Naive thymus-derived CD4-positive, alpha-beta T cell (primary cell): ENCODE measurements around the gene C14orf132. TPM values are rescaled to one million over a fixed set of nuclear protein-coding genes. Genes with fewer than 3 reads are reported as not detected.
A peak's percentile ranks its signal among the peaks of the same experiment; 100 is the strongest.

ENCODE experiments used
- ATAC-seq: fragments of 150-1000 bp; cut with Tn5 transposase; 2 replicates; pipeline ENCODE4 v1.10.0; 2021; ENCODE audit warnings: mild to moderate bottlenecking, moderate library complexity
- CTCF ChIA-PET: fragments of 350-600 bp; sonication (Branson Sonifier 250); formaldehyde crosslinking; loops from one replicate; lab custom pipeline; 2021; ENCODE audit warnings: antibody characterized with exemption; lab: Charles Lee
- POLR2A ChIA-PET: fragments of 350-600 bp; sonication (Branson Sonifier 250); formaldehyde crosslinking; loops from one replicate; lab custom pipeline; 2021; ENCODE audit warnings: antibody characterized with exemption, inconsistent platforms; lab: Charles Lee
- DNase-seq, 9 donors: peaks; one replicate each; pipeline versions ENCODE4 v3.0.0 to v3.0.0-alpha.2; 2020 to 2022; ENCODE audit warnings: mixed read lengths in 1 of 9
- H3K27ac ChIP-seq: one replicate; pipeline ENCODE4 v1.7.0; 2013; ENCODE audit warnings: mild to moderate bottlenecking, low read depth, low read length, moderate library complexity
- H3K27me3 ChIP-seq, 2 donors: one replicate each; pipeline ENCODE4 v1.7.0; 2013; ENCODE audit warnings: low read length in 2 of 2, mild to moderate bottlenecking in 2 of 2, moderate library complexity in 2 of 2; ENCODE audit not compliant: control insufficient read depth in 2 of 2, insufficient read depth in 2 of 2
- H3K36me3 ChIP-seq, 3 experiments: 1 replicate in 2 of 3; 2 replicates in 1 of 3; pipeline ENCODE4 v1.7.0; 2013; ENCODE audit warnings: low read length in 3 of 3, mild to moderate bottlenecking in 3 of 3, moderate library complexity in 1 of 3; ENCODE audit not compliant: insufficient read depth in 3 of 3, control insufficient read depth in 2 of 3
- H3K4me1 ChIP-seq, 2 donors: one replicate each; pipeline ENCODE4 v1.7.0; 2013; ENCODE audit warnings: low read length in 2 of 2, mild to moderate bottlenecking in 2 of 2, moderate library complexity in 1 of 2; ENCODE audit not compliant: control insufficient read depth in 2 of 2, insufficient read depth in 2 of 2
- H3K4me3 ChIP-seq: 2 replicates; pipeline ENCODE4 v1.7.0; 2013; ENCODE audit warnings: mild to moderate bottlenecking, low read length
- H3K9me3 ChIP-seq, 3 experiments: 1 replicate in 2 of 3; 2 replicates in 1 of 3; pipeline ENCODE4 v1.7.0; 2013; ENCODE audit warnings: low read length in 3 of 3; ENCODE audit not compliant: control insufficient read depth in 2 of 3
- H3K27ac Mint-ChIP-seq, 9 donors: one replicate each; pipeline ENCODE4 v1.8.0; 2020 to 2022; ENCODE audit warnings: mixed read lengths in 9 of 9, mild to moderate bottlenecking in 8 of 9, moderate library complexity in 5 of 9, inconsistent platforms in 2 of 9
- H3K27me3 Mint-ChIP-seq, 5 donors: one replicate each; pipeline ENCODE4 v1.8.0; 2021 to 2022; ENCODE audit warnings: mixed read lengths in 5 of 5, mild to moderate bottlenecking in 1 of 5
- H3K36me3 Mint-ChIP-seq, 5 donors: one replicate each; pipeline ENCODE4 v1.8.0; 2020 to 2022; ENCODE audit warnings: mixed read lengths in 5 of 5, mild to moderate bottlenecking in 3 of 5, inconsistent platforms in 1 of 5
- H3K4me1 Mint-ChIP-seq, 7 donors: one replicate each; pipeline ENCODE4 v1.8.0; 2020 to 2022; ENCODE audit warnings: mixed read lengths in 7 of 7, mild to moderate bottlenecking in 3 of 7, inconsistent platforms in 1 of 7
- H3K4me3 Mint-ChIP-seq, 10 donors: one replicate each; pipeline ENCODE4 v1.8.0; 2020 to 2022; ENCODE audit warnings: mild to moderate bottlenecking in 10 of 10, mixed read lengths in 10 of 10, moderate library complexity in 6 of 10, inconsistent platforms in 2 of 10
- H3K9me3 Mint-ChIP-seq, 11 donors: one replicate each; pipeline ENCODE4 v1.8.0; 2020 to 2022; ENCODE audit warnings: mixed read lengths in 11 of 11, mild to moderate bottlenecking in 4 of 11, inconsistent platforms in 1 of 11, moderate library complexity in 1 of 11
- intact Hi-C, 2 donors: fragments of 100-400 bp; cut with micrococcal nuclease; formaldehyde crosslinking; loops; one replicate each; pipeline ENCODE4 v1.15.1; 2023
- polyA plus RNA-seq, 2 donors: library from polyadenylated mRNA; unstranded; fragments of 300-500 nt; fragmentation: Illumina TruSeq; gene quantifications; one replicate each; pipeline ENCODE4 v1.2.3, GENCODE V29; 2021
- total RNA-seq, 6 experiments: library from RNA in 5 of 6; stranded (reverse) in 5 of 6; gene quantifications; 1 replicate in 5 of 6; 2 replicates in 1 of 6; pipeline ENCODE4 v1.2.3 and lab custom pipeline; 2021 to 2026

Gene C14orf132
- total and polyA plus RNA-seq, 7 experiments from 2014 or later: 0.41 to 22.9 (median 7.2) TPM

GRCh38 chr14:96084796-96085195 lies 45.6 kb downstream of the C14orf132 start:
- CTCF ChIA-PET: no interaction called here
- Histone ChIP-seq H3K27me3 (no peaks in the 10 kb centered on the region), H3K36me3 (no peaks in the 10 kb centered on the region), H3K4me3 (no peak overlapping the region), H3K9me3 (no peaks in the 10 kb centered on the region), H3K4me1 (no peaks in the 10 kb centered on the region), H3K27ac (no peak overlapping the region)
- ATAC-seq (no peak), DNase-seq (no peak)
- Mint-ChIP-seq H3K9me3 (no peaks in the 10 kb centered on the region), H3K27me3 (no peaks in the 10 kb centered on the region), H3K4me3 (no peak overlapping the region), H3K4me1 (no peaks in the 10 kb centered on the region), H3K27ac (no peak overlapping the region), H3K36me3 (peaks cover 0 to 24% (median 0%) of the 10 kb centered on the region in 5 donors)
- POLR2A ChIA-PET: no interaction called here
- intact Hi-C loops: no loop called here

- no peak for ATAC-seq
Measured at GRCh38 chr14:96085369-96085768, 46.2 kb downstream of the C14orf132 start.

GRCh38 chr14:96086032-96086431 lies 46.9 kb downstream of the C14orf132 start:
- ChIA-PET POLR2A (no interaction called here), CTCF (no interaction called here)
- H3K27me3 ChIP-seq: no peaks in the 10 kb centered on the region
- intact Hi-C loops: no loop called here
- no peak overlapping the region for H3K4me3 Mint-ChIP-seq
- H3K4me1 Mint-ChIP-seq: no peaks in the 10 kb centered on the region
- no peaks in the 10 kb centered on the region for H3K9me3 Mint-ChIP-seq
- no peak for DNase-seq
- H3K27ac Mint-ChIP-seq: no peak overlapping the region
- H3K9me3 ChIP-seq: no peaks in the 10 kb centered on the region
- no peak overlapping the region for H3K27ac ChIP-seq
- H3K36me3 Mint-ChIP-seq: peaks cover 0 to 19% (median 0%) of the 10 kb centered on the region in 5 donors
- H3K27me3 Mint-ChIP-seq: no peaks in the 10 kb centered on the region
- H3K4me1 ChIP-seq: no peaks in the 10 kb centered on the region
- ATAC-seq: no peak
- no peaks in the 10 kb centered on the region for H3K36me3 ChIP-seq
- H3K4me3 ChIP-seq: no peak overlapping the region

More at GRCh38 chr14:96085369-96085768, 46.2 kb downstream of the C14orf132 start:
- ChIA-PET POLR2A (no interaction called here), CTCF (no interaction called here)
- no peak for DNase-seq
- H3K27me3 ChIP-seq: no peaks in the 10 kb centered on the region
- no peak overlapping the region for H3K4me3 ChIP-seq
- peaks cover 0 to 19% (median 0%) of the 10 kb centered on the region in 5 donors for H3K36me3 Mint-ChIP-seq
- no peak overlapping the region for H3K4me3 Mint-ChIP-seq
- intact Hi-C loops: no loop called here
- no peaks in the 10 kb centered on the region for H3K27me3 Mint-ChIP-seq
- H3K4me1 Mint-ChIP-seq: no peaks in the 10 kb centered on the region
- H3K27ac Mint-ChIP-seq: peak overlapping the region in 1 of 9 donors; percentile 41
- H3K9me3 ChIP-seq: no peaks in the 10 kb centered on the region
- no peak overlapping the region for H3K27ac ChIP-seq
- no peaks in the 10 kb centered on the region for H3K36me3 ChIP-seq
- no peaks in the 10 kb centered on the region for H3K9me3 Mint-ChIP-seq
- H3K4me1 ChIP-seq: no peaks in the 10 kb centered on the region

- Histone ChIP-seq H3K27me3 (no peaks in the 10 kb centered on the region), H3K4me3 (no peak overlapping the region), H3K9me3 (no peaks in the 10 kb centered on the region), H3K27ac (no peak overlapping the region), H3K4me1 (no peaks in the 10 kb centered on the region), H3K36me3 (no peaks in the 10 kb centered on the region)
- CTCF ChIA-PET: no interaction called here
- Mint-ChIP-seq H3K4me1 (no peaks in the 10 kb centered on the region), H3K27me3 (no peaks in the 10 kb centered on the region), H3K36me3 (peaks cover 0 to 19% (median 0%) of the 10 kb centered on the region in 5 donors), H3K27ac (no peak overlapping the region), H3K9me3 (no peaks in the 10 kb centered on the region), H3K4me3 (no peak overlapping the region)
- DNase-seq (no peak), ATAC-seq (no peak)
- intact Hi-C loops: no loop called here
- POLR2A ChIA-PET: no interaction called here
Measured at GRCh38 chr14:96086574-96087077, 47.5 kb downstream of the C14orf132 start.

DNA sequence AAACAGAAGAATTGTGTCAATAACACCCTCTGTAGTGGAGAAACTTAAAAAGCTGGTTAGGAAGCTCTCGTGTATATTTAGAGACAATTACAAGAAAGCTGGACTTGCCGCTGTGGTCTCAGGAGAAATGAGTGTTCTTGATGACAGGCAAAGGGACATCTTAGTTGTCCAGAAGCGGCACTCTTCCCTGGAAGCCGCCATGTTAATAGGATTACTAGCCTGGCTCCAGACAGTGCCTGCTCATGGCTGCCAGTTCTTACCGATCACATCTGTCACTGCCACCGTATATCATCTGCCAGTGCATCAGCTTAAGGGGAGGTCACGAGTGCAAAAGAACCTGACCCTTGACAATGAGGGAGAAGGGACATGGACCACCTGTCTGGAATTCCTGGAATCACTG lies 48.9 kb downstream of the C14orf132 start:
- H3K27ac ChIP-seq: no peak overlapping the region
- Mint-ChIP-seq H3K27ac (peak overlapping the region in 1 of 9 donors; percentile 26), H3K27me3 (no peaks in the 10 kb centered on the region), H3K4me1 (no peaks in the 10 kb centered on the region), H3K9me3 (no peaks in the 10 kb centered on the region), H3K36me3 (peaks cover 0 to 12% (median 0%) of the 10 kb centered on the region in 5 donors), H3K4me3 (no peak overlapping the region)
- POLR2A ChIA-PET: no interaction called here
- intact Hi-C loops: no loop called here
- no peak for DNase-seq
- H3K36me3 ChIP-seq: no peaks in the 10 kb centered on the region
- no peak overlapping the region for H3K4me3 ChIP-seq
- no peaks in the 10 kb centered on the region for H3K27me3 ChIP-seq
- CTCF ChIA-PET: no interaction called here
- H3K9me3 ChIP-seq: no peaks in the 10 kb centered on the region
- H3K4me1 ChIP-seq: no peaks in the 10 kb centered on the region
- no peak for ATAC-seq

DNA sequence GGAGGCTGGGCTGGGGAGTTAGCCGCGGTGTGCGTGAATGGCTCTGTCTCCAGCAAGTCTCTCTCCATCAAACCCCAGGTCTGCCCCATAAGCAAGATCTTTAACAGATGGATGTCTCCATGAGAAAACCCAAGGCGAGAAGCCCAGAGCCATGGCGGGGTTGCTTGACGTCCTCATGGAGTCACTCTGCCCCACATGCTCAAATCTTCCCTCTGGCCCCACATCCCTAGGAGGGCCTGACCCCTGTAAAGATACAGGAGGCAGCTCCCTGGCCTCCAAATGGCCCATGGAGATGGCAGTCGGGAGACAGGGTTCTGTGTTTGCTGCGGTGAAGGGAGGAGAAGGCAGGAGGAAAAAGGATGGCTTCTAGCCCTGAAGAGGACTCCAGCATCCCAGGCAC lies 49.3 kb downstream of the C14orf132 start:
- no peaks in the 10 kb centered on the region for H3K9me3 Mint-ChIP-seq
- ATAC-seq (no peak), DNase-seq (no peak)
- H3K9me3 ChIP-seq: no peaks in the 10 kb centered on the region
- no peaks in the 10 kb centered on the region for H3K4me1 Mint-ChIP-seq
- H3K27ac ChIP-seq: no peak overlapping the region
- H3K36me3 Mint-ChIP-seq: peaks cover 0 to 10% (median 0%) of the 10 kb centered on the region in 5 donors
- POLR2A ChIA-PET: no interaction called here
- intact Hi-C loops: no loop called here
- peak overlapping the region in 1 of 9 donors; percentile 26 for H3K27ac Mint-ChIP-seq
- no peaks in the 10 kb centered on the region for H3K4me1 ChIP-seq
- no peak overlapping the region for H3K4me3 ChIP-seq
- no peaks in the 10 kb centered on the region for H3K27me3 Mint-ChIP-seq
- H3K27me3 ChIP-seq: no peaks in the 10 kb centered on the region
- H3K4me3 Mint-ChIP-seq: no peak overlapping the region
- H3K36me3 ChIP-seq: no peaks in the 10 kb centered on the region
- CTCF ChIA-PET: no interaction called here

DNA sequence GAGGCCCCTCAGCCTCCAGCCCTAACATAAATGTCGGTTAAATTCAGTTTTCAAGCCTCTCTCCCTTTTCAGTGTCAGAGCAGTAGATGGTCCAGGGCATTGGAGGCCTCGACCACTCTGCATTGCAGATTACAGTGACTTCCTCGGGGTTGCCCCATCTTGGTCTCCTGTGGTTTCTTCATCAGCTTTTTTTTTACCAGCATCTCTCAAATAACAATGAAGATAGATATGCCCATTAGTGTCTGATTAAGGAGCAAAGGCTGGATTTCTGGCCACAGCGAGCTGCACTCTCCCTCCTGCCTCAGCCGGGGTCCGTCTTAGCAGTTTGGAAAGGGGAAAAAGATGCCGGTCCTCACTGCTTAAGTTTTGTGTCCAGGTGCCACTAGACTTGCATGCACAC lies 49.7 kb downstream of the C14orf132 start:
- Histone ChIP-seq H3K9me3 (no peaks in the 10 kb centered on the region), H3K4me1 (no peaks in the 10 kb centered on the region), H3K27me3 (no peaks in the 10 kb centered on the region), H3K4me3 (no peak overlapping the region), H3K27ac (no peak overlapping the region), H3K36me3 (no peaks in the 10 kb centered on the region)
- Mint-ChIP-seq H3K36me3 (peaks cover 0 to 10% (median 0%) of the 10 kb centered on the region in 5 donors), H3K27ac (no peak overlapping the region), H3K4me3 (no peak overlapping the region), H3K9me3 (no peaks in the 10 kb centered on the region), H3K27me3 (no peaks in the 10 kb centered on the region), H3K4me1 (no peaks in the 10 kb centered on the region)
- intact Hi-C loops: no loop called here
- DNase-seq (no peak), ATAC-seq (no peak)
- CTCF ChIA-PET: interaction anchor here (0.6 kb wide), 1 partner anchor 177 kb away, joined by 3 read pairs; no protein-coding TSS in a partner anchor
- POLR2A ChIA-PET: no interaction called here
